Cardiac muscle cell (in vitro differentiated cells and primary cell): ENCODE data around the gene PIP4K2A. TPM values are rescaled to one million over a fixed set of nuclear protein-coding genes. Genes with fewer than 3 reads are reported as not detected.
"Not testable (repeated sequence)": the region's sequence is repeated elsewhere in the genome, so short reads cannot be mapped to it uniquely, and the experiment has no call there.

Experiments used
- DNase-seq, 2 donors: peaks; one replicate each; pipeline versions ENCODE4 v3.0.0 to v3.0.0-alpha.2; 2010 to 2017; ENCODE audit warnings: low read depth in 1 of 2, low spot score in 1 of 2
- H3K27ac ChIP-seq: fragments of 200-600 bp; sonication (generic); 2 replicates; pipeline ENCODE4 v1.5.1; 2016
- H3K27me3 ChIP-seq: fragments of 200-600 bp; sonication (generic); 2 replicates; pipeline ENCODE4 v1.6.0; 2016; ENCODE audit warnings: control low read depth
- H3K36me3 ChIP-seq: fragments of 200-600 bp; sonication (generic); 2 replicates; pipeline ENCODE4 v1.5.1; 2016; ENCODE audit warnings: control low read depth
- H3K4me1 ChIP-seq: fragments of 200-600 bp; sonication (generic); 2 replicates; pipeline ENCODE4 v1.8.1; 2017; ENCODE audit warnings: low read depth, mild to moderate bottlenecking, mixed run types
- H3K4me3 ChIP-seq: fragments of 200-600 bp; sonication (generic); 2 replicates; pipeline ENCODE4 v1.5.1; 2016; ENCODE audit warnings: mild to moderate bottlenecking
- H3K9me3 ChIP-seq: fragments of 200-600 bp; sonication (generic); 2 replicates; pipeline ENCODE4 v1.5.1; 2017; ENCODE audit warnings: low read depth, mild to moderate bottlenecking, control low read depth
- CTCF ChIP-seq: IDR thresholded peaks from 2 replicates; pipeline ENCODE4 v1.5.1; 2012; ENCODE audit warnings: low read depth, mild to moderate bottlenecking, low read length
- polyA plus RNA-seq: library from polyadenylated mRNA; unstranded; fragments of >200 nt; fragmentation: Nextera tagmentation; extraction: Ambion mirVana; gene quantifications from 2 replicates; pipeline ENCODE4 v1.2.1, GENCODE V29; 2016
- total RNA-seq: library from RNA; depleted of rRNA; stranded (reverse); fragments of >200 nt; gene quantifications from 2 replicates; pipeline ENCODE4 v1.2.3, GENCODE V29; 2016

PIP4K2A gene
- total and polyA plus RNA-seq, 2 experiments from 2014 or later, result 12.1 to 23.9 TPM

- Histone ChIP-seq H3K27me3 (no peaks in the 10 kb centered on the region), H3K36me3 (no peaks in the 10 kb centered on the region), H3K9me3 (no peaks in the 10 kb centered on the region), H3K27ac (no peak overlapping the region), H3K4me3 (no peak overlapping the region), H3K4me1 (no peaks in the 10 kb centered on the region)
- no peak for TF ChIP-seq CTCF
- peak in 1 of 2 donors; percentile 31 for DNase-seq
Measured at GRCh38 chr10:22500656-22501340, 213.6 kb downstream of the PIP4K2A start.

GRCh38 chr10:22499973-22500372, 214.4 kb downstream of the PIP4K2A start:
- H3K27ac ChIP-seq, H3K9me3 ChIP-seq, H3K27me3 ChIP-seq, H3K4me3 ChIP-seq, H3K36me3 ChIP-seq, H3K4me1 ChIP-seq, DNase-seq: not testable (repeated sequence)

- H3K27me3 ChIP-seq, result peaks cover 11% of the 10 kb centered on the region
- H3K27ac ChIP-seq, result no peak overlapping the region
- H3K4me1 ChIP-seq, result no peaks in the 10 kb centered on the region
- no peak for TF ChIP-seq CTCF
- no peak overlapping the region for H3K4me3 ChIP-seq
- no peaks in the 10 kb centered on the region for H3K36me3 ChIP-seq
- no peak for DNase-seq
- H3K9me3 ChIP-seq, result no peaks in the 10 kb centered on the region
Measured at GRCh38 chr10:22495396-22495795, 219.0 kb downstream of the PIP4K2A start.

GRCh38 chr10:22494007-22494406, 220.4 kb downstream of the PIP4K2A start:
- no peak for TF ChIP-seq CTCF
- Histone ChIP-seq H3K27ac (no peak overlapping the region), H3K9me3 (no peaks in the 10 kb centered on the region), H3K4me3 (no peak overlapping the region), H3K36me3 (no peaks in the 10 kb centered on the region), H3K4me1 (no peaks in the 10 kb centered on the region), H3K27me3 (peaks cover 11% of the 10 kb centered on the region)
- DNase-seq, result no peak

- H3K9me3 ChIP-seq, result no peaks in the 10 kb centered on the region
- H3K27ac ChIP-seq, result no peak overlapping the region
- H3K36me3 ChIP-seq, result no peaks in the 10 kb centered on the region
- H3K4me1 ChIP-seq, result no peaks in the 10 kb centered on the region
- no peak overlapping the region for H3K4me3 ChIP-seq
- TF ChIP-seq CTCF, result no peak
- DNase-seq, result no peak
- H3K27me3 ChIP-seq, result peaks cover 11% of the 10 kb centered on the region
Measured at GRCh38 chr10:22491931-22492615, 222.3 kb downstream of the PIP4K2A start.

- H3K9me3 ChIP-seq, result no peaks in the 10 kb centered on the region
- H3K36me3 ChIP-seq, result no peaks in the 10 kb centered on the region
- TF ChIP-seq CTCF, result no peak
- H3K4me3 ChIP-seq, result no peak overlapping the region
- DNase-seq, result no peak
- H3K27me3 ChIP-seq, result peaks cover 11% of the 10 kb centered on the region
- no peak overlapping the region for H3K27ac ChIP-seq
- no peaks in the 10 kb centered on the region for H3K4me1 ChIP-seq
Measured at GRCh38 chr10:22491480-22491879, 222.9 kb downstream of the PIP4K2A start.
